NCI-H446 treated with DMSO at 0.1 percent for 48 hours (cell line): ENCODE data around the gene HBP1.
"Not testable (repeated sequence)": the region's sequence is repeated elsewhere in the genome, so short reads cannot be mapped to it uniquely, and the experiment has no call there.

Experiments used
- DNase-seq: peaks from one replicate; lab custom pipeline; 2025; lab: John Stamatoyannopoulos, UW

Gene HBP1

GRCh38 chr7:107230334-107230733, 61.5 kb downstream of the HBP1 start:
- no peak for DNase-seq

- DNase-seq: no peak
Measured at GRCh38 chr7:107232568-107233090, 63.8 kb downstream of the HBP1 start.

GRCh38 chr7:107233174-107233573, 64.4 kb downstream of the HBP1 start:
- DNase-seq: no peak

GRCh38 chr7:107233981-107234380, 65.2 kb downstream of the HBP1 start:
- DNase-seq: no peak

- DNase-seq: no peak
Measured at GRCh38 chr7:107234436-107234835, 65.6 kb downstream of the HBP1 start.

GRCh38 chr7:107236862-107237261, 68.1 kb downstream of the HBP1 start:
- no peak for DNase-seq

GRCh38 chr7:107237451-107237850, 68.6 kb downstream of the HBP1 start:
- no peak for DNase-seq

- no peak for DNase-seq
Measured at GRCh38 chr7:107242267-107242666, 73.5 kb downstream of the HBP1 start.

GRCh38 chr7:107244613-107245012, 75.8 kb downstream of the HBP1 start:
- no peak for DNase-seq

GRCh38 chr7:107246836-107247235, 78.0 kb downstream of the HBP1 start:
- not testable (repeated sequence) for DNase-seq

GRCh38 chr7:107248551-107249316, 79.9 kb downstream of the HBP1 start:
- no peak for DNase-seq

GRCh38 chr7:107251963-107252362, 83.2 kb downstream of the HBP1 start:
- no peak for DNase-seq
